ENCODE results near the gene CUL9.

The CUL9 gene

DNA sequence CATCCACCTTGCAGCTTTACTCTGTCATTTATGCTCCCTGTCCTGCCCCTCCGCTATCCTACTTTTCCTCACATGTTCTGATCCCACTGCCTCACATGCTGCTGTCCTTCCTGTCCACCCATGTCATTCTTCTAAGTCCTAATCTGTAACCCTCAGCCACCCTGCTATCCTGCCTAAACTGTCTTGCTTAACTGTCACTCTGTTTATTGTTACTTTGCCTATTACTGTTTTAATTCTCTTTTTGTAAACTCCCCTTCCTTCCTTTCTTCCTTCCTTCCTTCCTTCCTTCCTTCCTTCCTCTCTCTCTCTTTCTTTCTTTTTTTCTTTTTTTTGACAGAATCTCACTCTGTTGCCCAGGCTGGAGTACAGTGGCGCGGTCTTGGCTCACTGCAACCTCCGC lies 1.4 kb downstream of the CUL9 start:
- Histone ChIP-seq H3K27me3 (replicated peaks; ENCODE audit: control insufficient read depth, insufficient read depth, low read length) (no peaks in the 10 kb centered on the region), H3K4me3 (replicated peaks; ENCODE audit: low read depth, low read length) (no peak overlapping the region; the same call in 1 of the 2 replicates), H3K36me3 (ENCODE audit: control insufficient read depth, insufficient read depth, low read length) (peaks cover 30% of the 10 kb centered on the region)
- TF ChIP-seq, protein P1, sequence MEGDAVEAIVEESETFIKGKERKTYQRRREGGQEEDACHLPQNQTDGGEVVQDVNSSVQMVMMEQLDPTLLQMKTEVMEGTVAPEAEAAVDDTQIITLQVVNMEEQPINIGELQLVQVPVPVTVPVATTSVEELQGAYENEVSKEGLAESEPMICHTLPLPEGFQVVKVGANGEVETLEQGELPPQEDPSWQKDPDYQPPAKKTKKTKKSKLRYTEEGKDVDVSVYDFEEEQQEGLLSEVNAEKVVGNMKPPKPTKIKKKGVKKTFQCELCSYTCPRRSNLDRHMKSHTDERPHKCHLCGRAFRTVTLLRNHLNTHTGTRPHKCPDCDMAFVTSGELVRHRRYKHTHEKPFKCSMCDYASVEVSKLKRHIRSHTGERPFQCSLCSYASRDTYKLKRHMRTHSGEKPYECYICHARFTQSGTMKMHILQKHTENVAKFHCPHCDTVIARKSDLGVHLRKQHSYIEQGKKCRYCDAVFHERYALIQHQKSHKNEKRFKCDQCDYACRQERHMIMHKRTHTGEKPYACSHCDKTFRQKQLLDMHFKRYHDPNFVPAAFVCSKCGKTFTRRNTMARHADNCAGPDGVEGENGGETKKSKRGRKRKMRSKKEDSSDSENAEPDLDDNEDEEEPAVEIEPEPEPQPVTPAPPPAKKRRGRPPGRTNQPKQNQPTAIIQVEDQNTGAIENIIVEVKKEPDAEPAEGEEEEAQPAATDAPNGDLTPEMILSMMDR (IDR thresholded peaks at IDR 0.05; ENCODE audit: insufficient read depth, low read length, poor library complexity, severe bottlenecking), result no peak
- no peak for DNase-seq (ENCODE audit: extremely low read depth, insufficient read length)

DNA sequence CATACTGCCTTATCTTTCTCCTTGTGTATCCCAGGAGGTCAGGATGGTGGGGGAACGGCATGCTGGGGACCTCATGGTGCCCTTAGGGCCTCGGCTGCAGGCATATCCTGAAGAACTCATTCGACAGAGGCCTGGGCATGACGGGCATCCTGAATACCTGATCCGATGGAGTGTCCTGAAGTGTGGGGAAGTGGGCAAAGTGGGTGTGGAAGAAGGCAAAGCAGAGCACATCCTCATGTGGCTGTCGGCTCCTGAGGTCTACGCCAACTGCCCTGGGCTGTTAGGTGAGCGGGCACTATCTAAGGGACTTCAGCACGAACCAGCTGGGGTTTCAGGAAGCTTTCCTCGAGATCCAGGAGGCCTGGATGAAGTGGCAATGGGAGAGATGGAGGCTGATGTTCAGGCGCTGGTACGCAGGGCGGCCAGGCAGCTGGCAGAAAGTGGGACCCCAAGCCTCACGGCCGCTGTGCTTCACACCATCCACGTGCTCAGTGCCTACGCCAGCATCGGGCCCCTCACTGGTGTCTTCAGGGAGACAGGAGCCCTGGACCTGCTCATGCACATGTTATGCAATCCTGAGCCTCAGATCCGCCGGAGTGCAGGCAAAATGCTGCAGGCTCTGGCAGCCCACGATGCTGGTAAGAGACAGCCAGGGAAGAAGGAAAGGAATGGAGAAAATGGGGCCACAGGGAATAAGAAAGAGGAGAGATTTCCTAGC lies 2.4 kb downstream of the CUL9 start:
- TF ChIP-seq, protein P1 (IDR thresholded peaks at IDR 0.05; ENCODE audit: insufficient read depth, low read length, poor library complexity, severe bottlenecking), result no peak
- DNase-seq (ENCODE audit: extremely low read depth, insufficient read length), result no peak
- peaks cover 22% of the 10 kb centered on the region for H3K36me3 ChIP-seq (ENCODE audit: control insufficient read depth, insufficient read depth, low read length)
- H3K27me3 ChIP-seq (replicated peaks; ENCODE audit: control insufficient read depth, insufficient read depth, low read length), result no peaks in the 10 kb centered on the region
- H3K4me3 ChIP-seq (replicated peaks; ENCODE audit: low read depth, low read length), result no peak overlapping the region

DNA sequence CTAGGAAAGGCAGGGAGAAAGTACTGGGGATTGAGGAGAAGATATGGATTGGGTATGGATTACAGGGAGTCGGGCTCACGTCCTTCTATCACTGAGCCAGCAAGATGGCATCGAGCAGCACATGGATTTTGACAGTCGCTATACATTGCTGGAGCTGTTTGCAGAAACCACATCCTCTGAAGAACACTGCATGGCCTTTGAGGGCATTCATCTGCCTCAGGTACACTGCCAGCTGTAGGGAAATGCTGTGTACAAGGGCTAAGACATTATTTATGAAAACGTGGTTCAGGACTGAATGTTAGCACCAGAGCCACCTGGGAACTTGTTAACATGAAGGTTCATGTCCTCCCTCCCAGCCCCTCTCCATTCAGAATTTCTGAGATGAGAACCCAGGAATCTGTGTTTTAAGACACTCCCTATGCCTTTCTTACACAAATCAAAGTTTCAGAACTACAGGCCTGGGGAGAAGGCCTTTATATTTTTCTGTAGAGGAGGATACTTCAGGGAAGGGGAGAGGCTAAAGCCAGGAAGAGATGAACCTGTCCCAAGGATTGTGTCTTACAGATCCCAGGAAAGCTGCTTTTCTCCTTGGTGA lies 3.5 kb downstream of the CUL9 start:
- DNase-seq (ENCODE audit: extremely low read depth, insufficient read length), result no peak
- Histone ChIP-seq H3K36me3 (ENCODE audit: control insufficient read depth, insufficient read depth, low read length) (peaks cover 20% of the 10 kb centered on the region), H3K4me3 (replicated peaks; ENCODE audit: low read depth, low read length) (no peak overlapping the region), H3K27me3 (replicated peaks; ENCODE audit: control insufficient read depth, insufficient read depth, low read length) (no peaks in the 10 kb centered on the region)
- TF ChIP-seq, protein P1 (IDR thresholded peaks at IDR 0.05; ENCODE audit: insufficient read depth, low read length, poor library complexity, severe bottlenecking), result no peak

DNA sequence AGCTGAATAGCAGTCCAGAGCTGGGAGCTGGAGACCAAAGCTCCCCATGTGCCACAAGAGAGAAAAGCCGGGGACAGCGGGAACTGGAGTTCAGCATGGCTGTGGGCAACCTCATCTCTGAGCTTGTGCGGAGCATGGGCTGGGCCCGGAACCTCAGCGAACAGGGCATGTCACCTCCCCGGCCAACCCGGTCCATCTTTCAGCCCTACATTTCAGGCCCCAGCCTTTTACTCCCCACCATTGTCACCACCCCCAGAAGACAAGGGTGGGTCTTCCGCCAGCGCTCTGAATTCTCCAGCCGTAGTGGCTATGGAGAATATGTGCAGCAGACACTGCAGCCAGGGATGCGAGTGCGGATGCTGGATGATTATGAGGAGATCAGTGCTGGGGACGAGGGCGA lies 4.0 kb downstream of the CUL9 start:
- Histone ChIP-seq H3K27me3 (replicated peaks; ENCODE audit: control insufficient read depth, insufficient read depth, low read length) (no peaks in the 10 kb centered on the region), H3K4me3 (replicated peaks; ENCODE audit: low read depth, low read length) (no peak overlapping the region), H3K36me3 (ENCODE audit: control insufficient read depth, insufficient read depth, low read length) (peaks cover 19% of the 10 kb centered on the region)
- DNase-seq (ENCODE audit: extremely low read depth, insufficient read length), result no peak
- TF ChIP-seq, protein P1 (IDR thresholded peaks at IDR 0.05; ENCODE audit: insufficient read depth, low read length, poor library complexity, severe bottlenecking), result no peak

DNA sequence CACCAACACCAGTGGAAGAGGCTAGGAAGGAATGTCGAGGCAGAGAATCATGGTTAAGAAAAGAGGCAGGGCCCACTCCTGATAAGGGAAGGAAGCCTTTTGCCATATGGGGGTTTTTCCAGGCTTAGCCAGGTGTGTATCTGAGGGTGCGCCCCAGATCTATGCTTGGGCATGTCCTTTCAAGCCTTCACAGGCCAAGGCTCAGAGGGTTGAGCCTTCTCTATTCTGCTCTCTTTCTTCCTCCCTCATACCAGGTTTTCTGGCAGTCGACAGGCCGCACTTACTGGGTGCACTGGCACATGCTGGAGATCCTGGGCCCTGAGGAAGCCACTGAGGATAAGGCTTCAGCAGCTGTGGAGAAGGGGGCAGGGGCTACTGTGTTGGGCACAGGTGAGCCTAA lies 4.7 kb downstream of the CUL9 start:
- no peak overlapping the region for H3K4me3 ChIP-seq (replicated peaks; ENCODE audit: low read depth, low read length)
- no peaks in the 10 kb centered on the region for H3K27me3 ChIP-seq (replicated peaks; ENCODE audit: control insufficient read depth, insufficient read depth, low read length)
- DNase-seq (ENCODE audit: extremely low read depth, insufficient read length), result no peak
- TF ChIP-seq, protein P1 (IDR thresholded peaks at IDR 0.05; ENCODE audit: insufficient read depth, low read length, poor library complexity, severe bottlenecking), result no peak
- peaks cover 18% of the 10 kb centered on the region for H3K36me3 ChIP-seq (ENCODE audit: control insufficient read depth, insufficient read depth, low read length)
